Suprapubic skin (tissue), 4 donors: ENCODE results near the gene MAP3K1. TPM values are rescaled to one million over a fixed set of nuclear protein-coding genes. Genes with fewer than 3 reads are reported as not detected.

Experiments used
- DNase-seq, 2 donors: peaks; one replicate each; pipeline ENCODE4 v3.0.0-alpha.2; 2019; ENCODE audit warnings: low spot score in 2 of 2
- H3K27ac ChIP-seq: fragments of 200-600 bp; sonication (generic); one replicate; pipeline ENCODE4 v1.5.1; 2019
- H3K27me3 ChIP-seq: fragments of 200-600 bp; sonication (generic); one replicate; pipeline ENCODE4 v1.5.1; 2019
- H3K36me3 ChIP-seq: fragments of 200-600 bp; sonication (generic); one replicate; pipeline ENCODE4 v1.5.1; 2019
- H3K4me1 ChIP-seq: fragments of 200-600 bp; sonication (generic); one replicate; pipeline ENCODE4 v1.5.1; 2019
- H3K4me3 ChIP-seq: fragments of 200-600 bp; sonication (generic); one replicate; pipeline ENCODE4 v1.5.1; 2019; ENCODE audit warnings: mild to moderate bottlenecking
- H3K9me3 ChIP-seq: fragments of 200-600 bp; sonication (generic); one replicate; pipeline ENCODE4 v1.5.1; 2019
- CTCF ChIP-seq, 2 donors: fragments of 200-600 bp in 1 of 2; fragments of 450-650 bp in 1 of 2; sonication (generic) in 1 of 2; IDR thresholded peaks; one replicate each; pipeline ENCODE4 v1.5.1; 2016 to 2019; ENCODE audit warnings: antibody characterized with exemption in 2 of 2, mild to moderate bottlenecking in 1 of 2, moderate library complexity in 1 of 2
- EP300 ChIP-seq: sonication (generic); formaldehyde crosslinking; IDR thresholded peaks from one replicate; pipeline ENCODE4 v1.6.1; 2017; ENCODE audit warnings: antibody characterized with exemption
- POLR2A ChIP-seq, 2 donors: fragments of 450-650 bp; IDR thresholded peaks; one replicate each; pipeline ENCODE4 v1.6.1; 2017; ENCODE audit warnings: antibody characterized with exemption in 2 of 2, mild to moderate bottlenecking in 2 of 2, moderate library complexity in 2 of 2
- POLR2AphosphoS5 ChIP-seq, 3 donors: sonication (generic); formaldehyde crosslinking; IDR thresholded peaks; one replicate each; pipeline ENCODE4 v1.6.1; 2017; ENCODE audit warnings: antibody characterized with exemption in 3 of 3
- WGBS: methylation state at CpG from one replicate; pipeline ENCODE4 v1.1.5; 2018; 5-methylcytosine and 5-hydroxymethylcytosine counted together
- total RNA-seq, 4 donors: library from RNA; depleted of rRNA; stranded (reverse); fragments of >200 nt; gene quantifications; one replicate each; pipeline ENCODE4 v1.1.0, GENCODE V29; 2016

Gene MAP3K1
- total RNA-seq, 4 donors from 2014 or later: 48.4 to 89.2 (median 61.1) TPM

GRCh38 chr5:56862909-56863308 lies 47.6 kb downstream of the MAP3K1 start:
- H3K9me3 ChIP-seq: no peaks in the 10 kb centered on the region
- no peak for TF ChIP-seq CTCF (IDR thresholded peaks at IDR 0.05)
- TF ChIP-seq POLR2A (IDR thresholded peaks at IDR 0.05): no peak
- no peak for TF ChIP-seq EP300
- TF ChIP-seq POLR2AphosphoS5 (IDR thresholded peaks at IDR 0.05): no peak
- no peak overlapping the region for H3K27ac ChIP-seq
- H3K4me3 ChIP-seq: no peak overlapping the region
- WGBS: 95% methylated on average over 3 of the region's 3 CpGs
- H3K4me1 ChIP-seq: peaks cover under 1% of the 10 kb centered on the region
- H3K27me3 ChIP-seq: no peaks in the 10 kb centered on the region
- H3K36me3 ChIP-seq: peaks cover 55% of the 10 kb centered on the region
- DNase-seq: no peak

- H3K4me1 ChIP-seq: no peaks in the 10 kb centered on the region
- H3K27ac ChIP-seq: no peak overlapping the region
- H3K4me3 ChIP-seq: no peak overlapping the region
- H3K9me3 ChIP-seq: no peaks in the 10 kb centered on the region
- peaks cover 85% of the 10 kb centered on the region for H3K36me3 ChIP-seq
- 80% methylated on average over 2 of the region's 2 CpGs for WGBS
- no peak for DNase-seq
- H3K27me3 ChIP-seq: no peaks in the 10 kb centered on the region
- TF ChIP-seq EP300 (no peak), CTCF (IDR thresholded peaks at IDR 0.05) (no peak), POLR2A (IDR thresholded peaks at IDR 0.05) (no peak), POLR2AphosphoS5 (IDR thresholded peaks at IDR 0.05) (no peak)
Observed at GRCh38 chr5:56871777-56872176, 56.4 kb downstream of the MAP3K1 start.

DNA sequence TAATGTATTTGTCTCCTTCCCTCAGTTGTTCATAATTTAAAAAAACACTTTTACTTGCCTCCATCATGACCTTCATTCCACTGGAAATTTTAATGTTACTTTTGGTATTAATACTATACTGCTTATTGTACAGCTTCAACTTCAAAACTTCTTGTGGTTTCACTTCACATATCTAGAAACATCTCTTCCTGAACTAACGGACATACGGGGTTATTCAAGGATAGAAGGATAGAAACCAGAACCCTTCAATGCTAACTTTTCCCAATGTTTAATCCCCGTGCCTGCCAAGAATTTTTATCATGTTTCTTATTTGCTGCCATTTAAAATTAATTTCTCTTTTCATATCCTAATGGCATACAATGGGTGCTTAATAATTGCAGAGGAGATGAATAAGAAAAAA lies 57.7 kb downstream of the MAP3K1 start:
- H3K27ac ChIP-seq: no peak overlapping the region
- no peaks in the 10 kb centered on the region for H3K9me3 ChIP-seq
- H3K4me3 ChIP-seq: no peak overlapping the region
- no peaks in the 10 kb centered on the region for H3K4me1 ChIP-seq
- no peak for TF ChIP-seq CTCF (IDR thresholded peaks at IDR 0.05)
- TF ChIP-seq POLR2A (IDR thresholded peaks at IDR 0.05): no peak
- TF ChIP-seq EP300: no peak
- TF ChIP-seq POLR2AphosphoS5 (IDR thresholded peaks at IDR 0.05): no peak
- H3K36me3 ChIP-seq: peaks cover 89% of the 10 kb centered on the region
- WGBS: 85% methylated on average over 3 of the region's 3 CpGs
- DNase-seq: no peak
- no peaks in the 10 kb centered on the region for H3K27me3 ChIP-seq

DNA sequence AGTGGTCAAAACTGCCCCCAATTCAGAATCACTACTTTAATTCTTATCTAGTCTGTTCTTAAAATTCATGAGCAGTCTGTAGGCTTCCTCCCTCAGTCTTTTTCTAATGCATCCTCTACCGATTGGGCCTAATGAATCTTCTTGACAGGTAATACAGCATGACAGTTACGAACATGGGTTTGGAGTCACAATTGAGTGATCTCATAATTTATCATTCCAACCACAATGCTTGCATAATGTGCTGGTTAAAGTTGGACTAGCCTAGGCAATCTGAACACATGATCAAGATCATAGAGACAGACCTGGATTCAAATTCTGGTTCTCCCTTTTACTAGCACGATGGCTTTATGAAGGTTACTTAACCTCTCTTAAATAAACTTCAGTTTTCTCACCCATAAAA lies 61.0 kb downstream of the MAP3K1 start:
- WGBS: 68% methylated on average over 3 of the region's 3 CpGs
- Histone ChIP-seq H3K27me3 (no peaks in the 10 kb centered on the region), H3K9me3 (no peaks in the 10 kb centered on the region), H3K36me3 (peaks cover 84% of the 10 kb centered on the region), H3K4me1 (no peaks in the 10 kb centered on the region), H3K27ac (no peak overlapping the region), H3K4me3 (no peak overlapping the region)
- TF ChIP-seq EP300 (no peak), POLR2AphosphoS5 (IDR thresholded peaks at IDR 0.05) (no peak), CTCF (IDR thresholded peaks at IDR 0.05) (no peak), POLR2A (IDR thresholded peaks at IDR 0.05) (no peak)
- DNase-seq: no peak

GRCh38 chr5:56881571-56881970 lies 66.2 kb downstream of the MAP3K1 start:
- H3K4me1 ChIP-seq: no peaks in the 10 kb centered on the region
- TF ChIP-seq CTCF (IDR thresholded peaks at IDR 0.05) (no peak), EP300 (no peak), POLR2A (IDR thresholded peaks at IDR 0.05) (no peak), POLR2AphosphoS5 (IDR thresholded peaks at IDR 0.05) (no peak)
- DNase-seq: no peak
- no peaks in the 10 kb centered on the region for H3K27me3 ChIP-seq
- peaks cover 88% of the 10 kb centered on the region for H3K36me3 ChIP-seq
- 100% methylated on average over 5 of the region's 5 CpGs for WGBS
- H3K27ac ChIP-seq: no peak overlapping the region
- no peak overlapping the region for H3K4me3 ChIP-seq
- no peaks in the 10 kb centered on the region for H3K9me3 ChIP-seq
